Renal cortical epithelial cell (primary cell): Measurements from ENCODE around the gene CTU2. TPM values are rescaled to one million over a fixed set of nuclear protein-coding genes. Genes with fewer than 3 reads are reported as not detected.

Experiments used
- DNase-seq: peaks from one replicate; pipeline ENCODE4 v3.0.0-alpha.2; 2011; ENCODE audit warnings: low read depth
- total RNA-seq: library from RNA; depleted of rRNA; stranded (reverse); fragments of >200 nt; gene quantifications from 2 replicates; pipeline ENCODE4 v1.2.3, GENCODE V29; 2014

The CTU2 gene
- total RNA-seq, 1 donor from 2014 or later: 5.6 TPM

DNA sequence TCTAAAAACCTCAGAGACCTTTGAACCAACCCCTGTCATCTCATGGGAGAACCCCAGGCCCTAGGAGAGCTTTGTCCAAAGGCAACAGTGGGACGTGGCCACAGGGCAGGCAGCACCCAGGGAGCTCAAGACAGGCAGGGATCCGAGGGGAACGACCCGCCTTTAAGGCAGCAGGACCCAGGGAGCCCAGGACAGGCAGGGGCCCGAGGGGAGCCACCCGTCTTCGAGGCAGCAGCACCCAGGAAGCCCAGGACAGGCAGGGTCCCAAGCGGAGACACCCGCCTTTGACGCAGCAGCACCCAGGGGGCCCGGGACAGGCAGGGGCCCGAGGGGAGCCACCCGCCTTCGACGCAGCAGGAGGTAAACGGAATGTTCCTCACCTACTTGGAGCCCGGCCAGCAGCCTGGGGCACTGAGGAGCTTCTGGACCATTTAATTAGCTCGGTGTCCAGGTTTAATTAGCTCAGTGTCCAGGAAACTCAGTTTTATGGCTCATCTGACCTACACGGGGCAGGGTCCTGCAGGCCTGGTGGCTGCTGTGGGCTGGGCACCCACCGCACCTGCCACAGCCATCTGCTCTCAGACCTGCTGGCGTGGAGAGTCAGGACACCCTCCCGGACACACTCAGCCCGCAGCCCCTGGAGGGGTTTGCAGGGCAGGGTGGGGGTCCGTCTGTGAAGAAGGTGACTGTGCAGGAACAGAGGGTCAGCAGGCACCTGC, 54.3 kb downstream of the CTU2 start:
- DNase-seq: peak; percentile 34

- DNase-seq: no peak
These were observed 54.8 kb downstream of the CTU2 start for GRCh38 chr16:88761143-88761534.

GRCh38 chr16:88761830-88762229, 55.5 kb downstream of the CTU2 start:
- no peak for DNase-seq

DNA sequence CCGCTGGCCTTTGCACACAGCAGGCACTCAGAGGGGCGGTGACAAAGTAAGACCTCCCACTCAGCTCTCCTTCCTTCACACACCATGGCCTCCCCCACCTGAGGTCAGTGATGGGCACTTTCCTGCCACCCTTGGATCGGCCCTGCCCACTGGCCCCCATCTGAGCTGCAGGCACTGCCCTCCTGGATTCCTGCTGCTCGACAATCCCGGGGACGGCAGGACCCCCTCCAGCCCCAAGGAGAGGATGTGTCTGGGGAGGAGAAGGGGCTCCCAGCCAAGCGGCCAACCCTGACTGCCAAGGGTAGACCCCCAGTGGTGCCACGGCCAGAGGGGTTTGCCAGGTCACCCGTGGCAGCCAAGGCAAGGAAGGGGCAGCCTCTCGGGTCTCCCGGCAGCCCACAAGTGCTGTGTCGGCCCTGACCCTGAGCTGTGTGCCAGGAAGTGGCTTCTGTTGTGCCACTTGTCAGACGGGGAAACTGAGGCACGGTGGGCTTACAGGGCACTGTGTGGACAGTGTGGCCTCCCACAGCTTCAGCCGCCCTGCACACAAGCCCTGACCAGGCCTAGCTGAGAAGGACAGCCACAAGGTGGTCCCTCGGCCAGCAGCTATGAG, 56.1 kb downstream of the CTU2 start:
- no peak for DNase-seq

DNA sequence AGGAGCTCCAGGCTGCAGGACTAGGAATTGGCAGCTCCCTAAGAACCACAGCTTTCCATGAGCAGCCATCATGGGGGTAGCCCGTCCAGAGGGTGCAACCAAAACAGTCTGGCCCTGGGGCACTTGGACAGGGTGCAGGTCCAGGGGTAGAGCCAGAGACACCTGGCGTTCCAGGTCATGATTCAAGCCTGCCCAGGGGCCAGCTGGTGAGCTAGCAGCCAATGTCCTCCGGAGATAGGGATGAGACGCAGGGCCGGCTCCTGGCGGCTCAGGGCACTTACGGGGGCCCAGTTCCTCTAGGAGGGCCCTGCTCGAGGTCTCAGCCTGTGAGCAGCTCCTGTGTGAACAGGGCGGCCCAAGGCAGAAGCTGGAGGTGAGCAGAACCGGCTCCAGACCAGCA, 56.6 kb downstream of the CTU2 start:
- no peak for DNase-seq

DNA sequence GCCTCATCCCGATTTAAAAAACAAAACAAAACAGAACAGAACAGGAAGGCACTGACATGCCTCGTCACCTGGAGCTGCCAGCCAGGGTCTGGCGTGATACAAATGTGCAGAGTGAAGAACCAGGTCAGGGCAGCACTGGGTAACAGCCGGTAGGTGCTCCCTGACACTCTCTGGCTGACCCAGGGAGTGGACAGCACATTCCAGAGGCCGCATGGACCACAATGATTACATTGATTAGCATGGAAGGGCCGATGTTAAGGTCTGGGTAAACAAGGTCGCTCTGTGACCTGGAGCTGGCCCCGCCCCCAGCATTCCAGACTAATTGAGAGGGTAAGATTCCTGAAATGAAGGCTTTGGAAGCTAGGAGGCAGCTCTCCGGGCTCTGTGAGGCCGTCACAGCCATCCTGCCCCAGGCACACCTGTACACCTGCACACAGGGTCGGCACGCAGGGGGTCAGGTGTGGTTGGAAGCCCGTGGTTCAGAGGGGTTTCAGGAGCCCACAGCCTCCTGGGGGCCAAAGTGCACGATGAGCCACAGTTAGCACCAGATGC, 57.3 kb downstream of the CTU2 start:
- DNase-seq: peak; percentile 68

DNA sequence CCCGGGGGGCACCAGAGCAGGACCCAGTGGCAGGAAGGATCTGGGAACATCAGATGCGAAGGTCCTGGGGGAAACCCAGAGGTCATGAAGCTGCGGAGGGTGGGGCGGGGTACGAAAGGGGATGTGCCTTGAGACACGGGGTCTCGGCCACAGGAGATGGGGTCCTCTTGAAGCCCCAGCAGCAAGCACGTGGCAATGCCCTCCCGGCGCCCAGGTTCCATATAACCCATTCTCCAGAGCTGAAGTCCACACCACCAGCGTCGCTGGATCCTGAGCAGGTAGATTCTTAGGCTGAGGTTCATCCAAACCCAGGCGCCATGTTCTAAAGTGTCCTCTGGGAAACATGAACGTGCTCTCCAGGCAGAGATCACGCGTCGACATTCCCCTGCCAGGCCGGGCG, 57.8 kb downstream of the CTU2 start:
- DNase-seq: no peak

DNA sequence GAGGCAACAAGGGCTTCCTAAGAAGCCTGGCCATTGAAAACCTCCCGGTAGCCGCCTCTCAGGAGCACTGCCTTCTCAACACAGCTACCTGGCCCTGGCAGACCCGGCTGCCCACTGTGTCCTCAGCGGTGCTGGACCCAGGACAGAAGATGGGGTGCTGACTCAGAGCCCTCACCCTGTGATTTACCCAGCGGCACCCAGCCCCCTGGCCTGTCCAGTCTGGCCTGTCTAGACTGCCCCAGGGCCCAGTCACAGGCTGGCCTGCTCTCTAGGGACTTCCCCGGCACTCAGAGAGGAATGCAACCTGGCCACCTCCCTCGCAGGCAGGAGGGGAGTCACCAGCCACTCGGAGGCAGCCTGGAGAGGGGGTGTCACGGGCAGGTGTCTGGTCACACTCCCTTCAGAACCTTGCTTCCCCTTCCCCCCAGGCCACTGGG, 58.6 kb downstream of the CTU2 start:
- peak; percentile 68 for DNase-seq

Other genes with a start within 250 kb of the CTU2 start
- gene ZC3H18, start 136.1 kb upstream of the CTU2 start, total RNA-seq: 7.8 and 20.6 TPM in 2 replicates
- gene IL17C, start 67.9 kb upstream of the CTU2 start, total RNA-seq: not detected in 2 replicates
- 594 and 1,266 TPM in 2 replicates for gene CYBA, start 55.5 kb upstream of the CTU2 start, total RNA-seq
- gene MVD, start 43.4 kb upstream of the CTU2 start, total RNA-seq: 29.6 and 87.2 TPM in 2 replicates
- gene SNAI3, start 20.0 kb upstream of the CTU2 start, total RNA-seq: 0.05 and 0.35 TPM in 2 replicates
- gene RNF166, start 95 bp upstream of the CTU2 start, total RNA-seq: 8.4 and 9.7 TPM in 2 replicates
- gene PIEZO1, start 78.7 kb downstream of the CTU2 start, total RNA-seq: 147 and 282 TPM in 2 replicates
- 1.1 and 7.6 TPM in 2 replicates for gene CDT1, start 97.3 kb downstream of the CTU2 start, total RNA-seq
- gene APRT, start 105.4 kb downstream of the CTU2 start, total RNA-seq: 55.4 and 98.3 TPM in 2 replicates
- gene GALNS, start 150.4 kb downstream of the CTU2 start, total RNA-seq: 14.4 and 41.0 TPM in 2 replicates
- 22.5 and 38.7 TPM in 2 replicates for gene TRAPPC2L, start 150.6 kb downstream of the CTU2 start, total RNA-seq
- not detected in 2 replicates for gene PABPN1L, start 160.2 kb downstream of the CTU2 start, total RNA-seq